Testis (tissue), 2 donors: Measurements from ENCODE around the gene NEK11.

Experiments
- POLR2A ChIP-seq: fragments of 450-650 bp; IDR thresholded peaks from one replicate; pipeline ENCODE4 v1.6.1; 2017; ENCODE audit warnings: antibody characterized with exemption, mild to moderate bottlenecking, moderate library complexity
- TF ChIP-seq, protein P1 (sequence below), 3 experiments: fragments of 450-650 bp in 2 of 3; fragments of 200-600 bp in 1 of 3; sonication (generic) in 1 of 3; IDR thresholded peaks; one replicate each; pipeline ENCODE4 v1.5.1; 2016 to 2019; ENCODE audit warnings: antibody characterized with exemption in 3 of 3, mild to moderate bottlenecking in 2 of 3, moderate library complexity in 1 of 3

DNA sequence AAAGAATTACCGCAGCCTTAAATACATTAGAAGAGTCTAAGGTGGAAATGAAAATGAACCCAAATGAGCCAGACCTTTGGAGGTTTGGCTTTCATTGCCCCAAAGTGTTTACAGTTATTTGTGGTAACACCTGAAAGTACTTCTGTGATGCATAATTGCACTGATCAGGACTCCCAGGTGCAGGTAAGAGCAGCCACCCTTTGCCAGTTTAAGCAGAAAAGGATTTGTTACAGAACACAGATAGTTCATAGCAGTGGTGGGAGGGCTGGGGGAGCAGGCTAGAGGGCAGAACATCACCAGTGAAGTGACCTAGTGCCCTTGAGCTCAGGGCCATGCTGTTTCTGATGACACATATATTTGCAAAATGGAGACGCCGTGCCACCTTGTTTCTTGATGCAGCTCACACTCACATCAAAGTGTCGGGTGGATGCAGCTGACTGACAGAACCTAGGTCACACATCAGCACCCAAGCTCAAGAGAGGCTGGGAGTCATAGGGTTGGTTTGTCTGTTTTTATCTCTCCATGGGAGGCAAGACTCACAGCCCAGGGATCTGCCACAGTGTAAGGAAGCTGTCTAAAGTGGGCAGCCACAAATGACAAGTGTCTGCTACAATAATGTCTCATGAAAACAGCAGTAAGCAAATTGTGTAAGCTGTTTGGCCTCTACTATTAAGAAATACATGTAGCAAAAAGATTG is 49.1 kb downstream of the NEK11 start:
- TF ChIP-seq, protein P1, sequence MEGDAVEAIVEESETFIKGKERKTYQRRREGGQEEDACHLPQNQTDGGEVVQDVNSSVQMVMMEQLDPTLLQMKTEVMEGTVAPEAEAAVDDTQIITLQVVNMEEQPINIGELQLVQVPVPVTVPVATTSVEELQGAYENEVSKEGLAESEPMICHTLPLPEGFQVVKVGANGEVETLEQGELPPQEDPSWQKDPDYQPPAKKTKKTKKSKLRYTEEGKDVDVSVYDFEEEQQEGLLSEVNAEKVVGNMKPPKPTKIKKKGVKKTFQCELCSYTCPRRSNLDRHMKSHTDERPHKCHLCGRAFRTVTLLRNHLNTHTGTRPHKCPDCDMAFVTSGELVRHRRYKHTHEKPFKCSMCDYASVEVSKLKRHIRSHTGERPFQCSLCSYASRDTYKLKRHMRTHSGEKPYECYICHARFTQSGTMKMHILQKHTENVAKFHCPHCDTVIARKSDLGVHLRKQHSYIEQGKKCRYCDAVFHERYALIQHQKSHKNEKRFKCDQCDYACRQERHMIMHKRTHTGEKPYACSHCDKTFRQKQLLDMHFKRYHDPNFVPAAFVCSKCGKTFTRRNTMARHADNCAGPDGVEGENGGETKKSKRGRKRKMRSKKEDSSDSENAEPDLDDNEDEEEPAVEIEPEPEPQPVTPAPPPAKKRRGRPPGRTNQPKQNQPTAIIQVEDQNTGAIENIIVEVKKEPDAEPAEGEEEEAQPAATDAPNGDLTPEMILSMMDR (IDR thresholded peaks at IDR 0.05) = no peak
- TF ChIP-seq POLR2A = no peak
